Spleen (tissue), 7 donors: ENCODE measurements around the gene GOPC.

Source experiments
- CTCF ChIP-seq, 11 experiments: fragments of 200-600 bp in 7 of 11; fragments of 450-650 bp in 4 of 11; sonication (generic) in 4 of 11; IDR thresholded peaks in 8 of 11; conservative IDR thresholded peaks in 3 of 11; 1 replicate in 7 of 11; 2 replicates in 4 of 11; pipeline versions ENCODE4 v1.4.0 to v1.8.0; 2016 to 2021; ENCODE audit warnings: antibody characterized with exemption in 11 of 11, inconsistent platforms in 4 of 11, mild to moderate bottlenecking in 1 of 11
- POLR2A ChIP-seq, 3 donors: fragments of 450-650 bp; IDR thresholded peaks; one replicate each; pipeline ENCODE4 v1.5.1; 2017; ENCODE audit warnings: antibody characterized with exemption in 3 of 3, mild to moderate bottlenecking in 1 of 3
- POLR2AphosphoS5 ChIP-seq, 3 donors: sonication (generic); formaldehyde crosslinking; IDR thresholded peaks; one replicate each; pipeline ENCODE4 v1.5.1; 2017; ENCODE audit warnings: antibody characterized with exemption in 3 of 3
- donor health status: DM: no; HTN: no; CAD: no; lungs with moderate emphysema.
- donor health status: DM: no; HTN: no; CAD: no.
- donor health status: DM: no; HTN: no; CAD: no.

DNA sequence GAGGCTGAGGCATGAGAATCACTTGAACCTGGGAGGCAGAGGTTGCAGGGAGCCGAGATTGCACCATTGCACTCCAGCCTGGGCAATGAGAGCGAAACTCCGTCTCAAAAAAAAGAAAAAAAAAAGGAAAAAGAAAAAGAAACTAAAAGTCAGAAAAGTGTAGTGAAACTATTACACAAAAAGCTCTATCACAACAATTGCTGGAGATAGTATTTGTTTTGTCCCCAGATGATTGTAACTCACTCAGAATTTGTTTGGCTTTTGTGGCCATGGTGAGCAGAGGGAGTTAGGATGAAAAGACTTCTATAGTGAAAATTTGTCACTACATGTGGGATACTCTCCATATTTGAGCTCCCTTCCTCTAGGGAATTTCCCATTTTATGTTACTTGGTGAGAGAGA lies 5.2 kb upstream of the GOPC start:
- TF ChIP-seq POLR2AphosphoS5 (IDR thresholded peaks at IDR 0.05) = no peak
- no peak for TF ChIP-seq CTCF (IDR thresholded peaks at IDR 0.05 in 8 of 11, conservative IDR thresholded peaks at IDR 0.05 in 3 of 11)
- no peak for TF ChIP-seq POLR2A (IDR thresholded peaks at IDR 0.05)
